Stimulated activated naive CD4-positive, alpha-beta T cell treated with Interleukin-2 at 50 U/mL for 16 hours (primary cell): ENCODE data around the gene APLN.
A peak's percentile ranks its signal among the peaks of the same experiment; 100 is the strongest.

Experiments used
- DNase-seq: peaks from one replicate; lab custom pipeline; 2025; lab: John Stamatoyannopoulos, UW

Gene APLN, protein sequence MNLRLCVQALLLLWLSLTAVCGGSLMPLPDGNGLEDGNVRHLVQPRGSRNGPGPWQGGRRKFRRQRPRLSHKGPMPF

GRCh38 chrX:129654652-129655546 is at the start of gene APLN:
Gene APLN, minus strand, starts transcription at chrX:129654956. Its CDS starts 326 bp downstream, at chrX:129654630.
- peak; percentile 11 for DNase-seq

GRCh38 chrX:129704491-129704890 is 49.7 kb upstream of the APLN start:
- no peak for DNase-seq

DNA sequence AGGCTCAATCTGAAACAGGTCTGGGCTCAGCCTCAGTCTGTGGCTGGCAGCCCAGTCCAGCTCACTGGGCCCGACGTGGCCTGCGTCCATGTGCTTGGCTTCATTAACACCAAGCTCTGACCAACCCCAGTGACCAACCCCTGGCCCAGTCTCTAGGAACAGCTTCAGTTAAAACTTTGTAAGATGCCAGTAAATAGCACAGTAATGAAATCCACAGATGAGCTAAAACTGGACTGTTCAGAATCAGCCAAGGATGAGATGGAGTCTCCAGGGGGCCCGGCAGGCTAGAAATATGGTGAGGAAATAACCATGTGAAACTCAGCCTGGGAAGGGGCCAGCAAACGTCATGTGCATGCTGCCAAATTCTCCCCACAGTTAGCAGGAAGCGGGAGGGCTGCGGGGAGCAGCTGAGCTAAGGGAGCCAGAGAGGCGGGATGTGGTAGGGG is 46.9 kb upstream of the APLN start:
- DNase-seq = no peak

- no peak for DNase-seq
Observed at GRCh38 chrX:129700536-129700935, 45.8 kb upstream of the APLN start.

DNA sequence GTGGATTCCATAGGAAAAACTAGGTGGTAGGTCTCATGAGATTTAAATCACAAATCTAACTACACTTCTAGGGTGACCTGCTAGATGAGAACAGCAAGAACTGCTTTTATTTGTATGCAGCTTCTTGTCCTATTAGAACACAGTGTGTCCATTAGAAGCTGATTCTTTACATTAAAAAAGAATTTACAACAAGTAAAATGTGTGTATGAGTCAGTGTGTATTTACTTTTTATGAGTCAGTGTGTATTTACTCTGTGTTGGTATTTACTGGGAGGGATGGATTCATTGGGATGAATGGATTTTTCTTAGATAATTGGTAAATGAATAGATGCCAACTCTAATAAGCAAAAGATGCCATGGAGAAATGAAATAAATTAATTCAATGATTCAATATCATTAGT is 43.4 kb upstream of the APLN start:
- no peak for DNase-seq

DNA sequence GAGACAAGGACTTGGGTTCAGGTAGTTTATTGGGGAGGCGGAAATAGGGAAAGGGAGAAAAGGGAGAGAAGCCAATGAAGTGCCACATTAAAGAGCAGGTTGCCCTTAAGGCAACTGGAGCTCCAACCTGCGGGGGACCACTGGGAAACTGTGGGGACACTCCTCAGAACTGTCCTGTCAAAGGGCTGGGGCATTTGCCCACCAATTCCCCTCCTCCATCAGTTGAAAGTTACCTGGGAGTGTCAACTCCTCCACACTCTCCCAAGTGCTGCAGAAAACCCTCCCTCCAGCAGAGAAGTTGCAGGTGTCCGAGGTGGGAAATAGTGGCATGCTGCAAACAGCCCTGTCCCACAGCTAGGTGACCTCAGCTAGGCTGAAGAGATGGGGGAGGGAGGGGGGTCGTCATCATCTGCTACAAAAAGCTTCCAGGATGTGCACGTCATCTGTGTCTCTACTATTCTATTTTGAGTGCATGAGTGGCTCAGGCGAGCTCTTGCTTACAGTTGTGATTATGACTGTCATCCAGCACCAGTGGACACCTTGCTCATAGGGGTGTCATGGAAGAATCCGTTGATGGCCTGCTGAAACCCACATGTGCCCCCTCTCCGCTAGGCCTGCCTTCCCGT is 42.6 kb upstream of the APLN start:
- DNase-seq = no peak

GRCh38 chrX:129696463-129697155 is 41.9 kb upstream of the APLN start:
- DNase-seq = no peak

DNA sequence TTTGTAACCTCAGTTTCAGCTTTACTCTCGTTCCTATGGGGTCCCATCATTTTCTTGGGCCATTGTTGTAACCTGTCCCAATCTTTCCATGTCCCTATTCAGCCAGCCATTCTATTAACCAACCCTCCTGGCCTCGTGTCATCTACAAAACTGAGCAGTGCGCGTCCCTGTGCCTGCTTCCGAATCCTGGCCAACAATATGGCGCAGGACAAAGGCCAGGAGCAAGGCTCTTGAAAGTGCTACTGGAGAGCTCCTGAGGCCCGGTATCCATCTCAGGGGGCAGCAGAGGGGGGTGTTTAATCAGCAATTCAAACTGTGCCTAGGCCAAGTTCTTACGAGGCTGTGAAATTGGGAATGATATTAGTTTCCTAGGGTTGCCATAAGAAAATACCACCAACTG is 41.2 kb upstream of the APLN start:
- DNase-seq = no peak

DNA sequence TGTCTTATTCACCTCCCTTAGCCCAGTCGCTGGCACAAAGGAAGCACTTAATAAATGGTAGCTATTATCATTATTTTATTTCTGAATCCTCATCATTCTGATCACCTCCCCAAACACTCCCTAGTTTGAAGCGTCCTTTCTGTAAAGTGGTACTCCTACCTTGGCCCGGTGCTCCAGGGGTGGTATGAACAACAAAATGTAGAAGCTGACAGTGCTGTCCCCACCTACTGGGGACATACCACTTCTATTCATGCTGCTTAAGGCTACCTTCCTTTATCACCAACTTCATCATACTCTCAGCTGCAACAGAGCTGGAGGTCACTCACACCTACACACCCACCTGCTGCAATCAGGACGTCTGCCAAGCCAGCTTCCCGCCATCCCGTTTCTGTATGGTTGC is 40.8 kb upstream of the APLN start:
- no peak for DNase-seq

DNA sequence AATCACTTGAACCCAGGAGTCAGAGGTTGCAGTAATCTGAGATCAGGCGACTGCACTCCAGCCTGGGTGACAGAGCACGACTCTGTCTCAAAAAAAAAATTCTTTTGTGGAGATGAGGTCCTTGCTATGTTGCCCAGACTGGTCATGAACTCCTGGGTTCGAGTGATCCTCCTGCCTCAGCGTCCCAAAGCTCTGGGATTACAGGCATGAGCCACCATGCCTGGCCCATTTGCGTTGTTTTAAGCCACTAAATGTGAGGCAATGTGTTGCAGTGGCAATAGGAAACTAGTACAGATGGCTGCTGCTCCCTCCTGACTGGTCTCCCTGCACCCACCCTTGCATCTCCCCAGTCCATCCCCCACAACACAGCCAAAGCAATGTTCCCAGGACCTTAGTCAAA is 40.0 kb upstream of the APLN start:
- DNase-seq = no peak

DNA sequence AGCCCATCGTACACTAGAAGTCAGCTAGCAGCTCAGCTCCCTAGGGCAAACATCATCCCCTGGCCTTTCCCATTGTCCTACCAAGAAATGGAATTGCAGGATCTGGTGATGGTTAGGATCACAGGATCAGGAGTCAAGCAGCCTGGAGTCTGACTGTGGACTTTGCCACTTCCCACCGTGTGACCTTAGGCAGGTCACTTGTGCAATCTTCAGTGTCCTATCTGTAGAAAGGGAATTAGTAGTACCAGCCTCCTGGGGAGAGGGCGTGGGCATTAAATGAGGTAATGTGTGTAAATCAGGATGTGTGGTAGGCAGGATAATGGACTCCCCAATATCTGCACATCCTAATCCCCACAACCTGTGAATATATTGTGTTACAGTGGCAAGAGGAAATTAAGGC is 38.6 kb upstream of the APLN start:
- no peak for DNase-seq

GRCh38 chrX:129690435-129690834 is 35.7 kb upstream of the APLN start:
- no peak for DNase-seq

GRCh38 chrX:129689796-129690195 is 35.0 kb upstream of the APLN start:
- DNase-seq = no peak

- no peak for DNase-seq
Observed at GRCh38 chrX:129688097-129688496, 33.3 kb upstream of the APLN start.

- no peak for DNase-seq
Observed at GRCh38 chrX:129686422-129686948, 31.7 kb upstream of the APLN start.

DNA sequence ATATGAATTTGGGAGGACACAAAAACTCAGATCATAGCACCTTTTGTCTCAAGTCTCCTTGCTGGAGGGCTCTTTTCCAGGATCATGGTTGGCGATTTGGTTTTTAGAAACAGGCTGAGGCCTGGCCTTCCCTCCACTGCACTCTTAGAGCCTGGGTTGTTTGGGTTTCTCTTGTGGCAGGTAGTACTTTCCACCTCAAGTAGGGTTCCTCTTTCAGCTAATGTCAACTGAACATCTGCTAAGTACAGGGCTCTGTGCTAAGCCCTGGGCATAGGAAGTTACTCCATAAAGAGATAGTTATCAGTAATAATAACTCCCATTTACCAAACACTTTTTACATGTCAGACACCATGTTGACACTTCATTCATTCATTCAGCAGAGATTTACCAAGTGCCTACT is 28.2 kb upstream of the APLN start:
- DNase-seq = no peak

DNA sequence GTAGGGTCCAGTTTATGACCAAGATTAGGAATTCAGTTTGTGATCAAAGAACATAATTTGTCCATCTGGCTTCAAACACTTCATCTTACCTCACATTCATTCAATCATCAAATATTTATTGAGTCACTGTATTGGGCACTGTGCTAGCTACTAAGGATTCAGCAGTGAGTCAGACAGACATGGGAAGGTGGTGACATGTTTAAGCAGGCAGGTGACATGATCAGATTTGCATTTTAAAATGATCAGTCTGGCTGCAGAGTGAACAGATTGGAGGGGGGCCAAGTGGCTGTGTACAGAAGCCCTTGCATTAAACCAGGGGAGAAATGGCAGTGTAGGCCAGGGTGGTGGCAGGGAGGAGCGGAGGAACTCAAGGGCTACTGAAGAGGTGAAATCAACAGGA is 25.1 kb upstream of the APLN start:
- DNase-seq = no peak

GRCh38 chrX:129678614-129679195 is 23.9 kb upstream of the APLN start:
- DNase-seq = peak; percentile 29

GRCh38 chrX:129667412-129667811 is 12.7 kb upstream of the APLN start:
- no peak for DNase-seq

GRCh38 chrX:129665916-129666644 is 11.3 kb upstream of the APLN start:
- no peak for DNase-seq

DNA sequence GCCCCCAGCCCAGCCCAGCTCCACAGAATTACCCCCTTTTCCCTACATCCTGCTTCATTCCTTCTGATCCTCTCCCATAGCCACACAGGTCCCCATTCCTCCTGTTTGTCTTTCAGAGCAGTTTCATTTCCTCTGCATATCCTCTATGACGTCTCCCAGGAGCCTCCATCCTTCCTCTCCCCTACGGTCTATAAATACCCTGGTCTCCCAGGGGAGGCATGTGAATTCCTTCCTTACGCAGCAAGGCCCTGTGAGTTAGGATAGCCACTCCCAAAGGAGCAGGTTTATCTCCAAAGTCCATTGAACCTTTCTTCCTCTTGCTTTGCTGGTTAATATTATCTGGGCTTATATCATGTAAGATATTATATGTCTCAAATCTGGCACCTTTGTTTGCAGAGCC is 8.4 kb upstream of the APLN start:
- no peak for DNase-seq
